HFFc6 (cell line): ENCODE results near the gene LARGE1. TPM values are rescaled to one million over a fixed set of nuclear protein-coding genes. Genes with fewer than 3 reads are reported as not detected.

ENCODE experiments used
- DNase-seq: peaks from one replicate; pipeline ENCODE4 v3.0.0-alpha.2; 2018
- H3K27ac Mint-ChIP-seq: 2 replicates; pipeline ENCODE4 v1.8.0; 2020; ENCODE audit warnings: mild to moderate bottlenecking, mixed read lengths
- H3K27me3 Mint-ChIP-seq: 2 replicates; pipeline ENCODE4 v1.8.0; 2021; ENCODE audit warnings: mild to moderate bottlenecking, moderate library complexity, mixed read lengths; ENCODE audit not compliant: insufficient read depth
- H3K36me3 Mint-ChIP-seq: 2 replicates; pipeline ENCODE4 v1.8.0; 2021; ENCODE audit warnings: low read depth, mixed read lengths
- H3K4me1 Mint-ChIP-seq: 2 replicates; pipeline ENCODE4 v1.8.0; 2020; ENCODE audit warnings: low read depth, mixed read lengths
- H3K4me3 Mint-ChIP-seq: 2 replicates; pipeline ENCODE4 v1.8.0; 2020; ENCODE audit warnings: mild to moderate bottlenecking, moderate library complexity, mixed read lengths
- H3K9me3 Mint-ChIP-seq: 2 replicates; pipeline ENCODE4 v1.8.0; 2020; ENCODE audit warnings: mild to moderate bottlenecking, mixed read lengths
- total RNA-seq, 6 experiments: library from RNA; stranded (reverse); fragmentation: NEBNext Ultra II Directional; extraction: Animal tissue kit (Norgen Biotek cat#: 25700); gene quantifications; 2 replicates in 1 of 6; 3 replicates in 5 of 6; pipeline ENCODE4 v1.2.3, GENCODE V29; 2021
- TF ChIP-seq, protein P1 (sequence below): fragments of 200-600 bp; sonication (generic); IDR thresholded peaks from 2 replicates; pipeline ENCODE4 v1.5.0; 2021; ENCODE audit warnings: antibody characterized with exemption, mild to moderate bottlenecking

LARGE1 gene
- total RNA-seq, 6 experiments from 2014 or later, result 4.9 to 7.3 (median 6.5) TPM

DNA sequence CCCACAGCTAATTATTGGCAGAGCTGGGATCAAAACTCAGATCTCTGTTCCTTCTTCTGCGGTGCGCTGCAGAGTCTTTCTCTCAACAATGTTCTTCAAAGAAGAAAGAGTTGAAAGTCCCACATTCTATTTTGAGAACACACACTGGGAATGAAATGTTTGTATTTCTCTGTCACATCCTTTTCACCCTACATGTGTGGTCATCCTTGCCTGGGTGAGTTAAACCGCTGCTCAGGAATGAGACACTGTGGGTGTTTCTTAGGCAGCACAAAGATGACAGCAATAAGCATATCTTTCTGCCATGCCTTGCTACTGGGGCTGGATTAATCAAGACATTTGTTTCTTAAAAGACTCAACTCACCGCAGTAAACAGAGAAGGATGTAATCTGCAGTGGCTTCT is 222.6 kb downstream of the LARGE1 start:
- Mint-ChIP-seq H3K4me3 (no peak overlapping the region), H3K27me3 (no peaks in the 10 kb centered on the region), H3K4me1 (no peaks in the 10 kb centered on the region), H3K36me3 (peaks cover 24% of the 10 kb centered on the region), H3K27ac (no peak overlapping the region), H3K9me3 (peaks cover 57% of the 10 kb centered on the region)
- TF ChIP-seq, protein P1, sequence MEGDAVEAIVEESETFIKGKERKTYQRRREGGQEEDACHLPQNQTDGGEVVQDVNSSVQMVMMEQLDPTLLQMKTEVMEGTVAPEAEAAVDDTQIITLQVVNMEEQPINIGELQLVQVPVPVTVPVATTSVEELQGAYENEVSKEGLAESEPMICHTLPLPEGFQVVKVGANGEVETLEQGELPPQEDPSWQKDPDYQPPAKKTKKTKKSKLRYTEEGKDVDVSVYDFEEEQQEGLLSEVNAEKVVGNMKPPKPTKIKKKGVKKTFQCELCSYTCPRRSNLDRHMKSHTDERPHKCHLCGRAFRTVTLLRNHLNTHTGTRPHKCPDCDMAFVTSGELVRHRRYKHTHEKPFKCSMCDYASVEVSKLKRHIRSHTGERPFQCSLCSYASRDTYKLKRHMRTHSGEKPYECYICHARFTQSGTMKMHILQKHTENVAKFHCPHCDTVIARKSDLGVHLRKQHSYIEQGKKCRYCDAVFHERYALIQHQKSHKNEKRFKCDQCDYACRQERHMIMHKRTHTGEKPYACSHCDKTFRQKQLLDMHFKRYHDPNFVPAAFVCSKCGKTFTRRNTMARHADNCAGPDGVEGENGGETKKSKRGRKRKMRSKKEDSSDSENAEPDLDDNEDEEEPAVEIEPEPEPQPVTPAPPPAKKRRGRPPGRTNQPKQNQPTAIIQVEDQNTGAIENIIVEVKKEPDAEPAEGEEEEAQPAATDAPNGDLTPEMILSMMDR, result no peak
- DNase-seq, result no peak

- Mint-ChIP-seq H3K27ac (no peak overlapping the region), H3K9me3 (peaks cover 63% of the 10 kb centered on the region), H3K27me3 (no peaks in the 10 kb centered on the region; the same call in 1 of the 2 replicates), H3K4me3 (no peak overlapping the region), H3K4me1 (no peaks in the 10 kb centered on the region), H3K36me3 (peaks cover 26% of the 10 kb centered on the region)
- DNase-seq, result no peak
- TF ChIP-seq, protein P1, result no peak
Measured at GRCh38 chr22:33691057-33691630, 229.1 kb downstream of the LARGE1 start.

GRCh38 chr22:33688903-33689302 is 231.4 kb downstream of the LARGE1 start:
- no peak for DNase-seq
- Mint-ChIP-seq H3K27ac (no peak overlapping the region), H3K9me3 (peaks cover 71% of the 10 kb centered on the region), H3K36me3 (peaks cover 26% of the 10 kb centered on the region), H3K4me1 (no peaks in the 10 kb centered on the region), H3K27me3 (no peaks in the 10 kb centered on the region; the same call in 1 of the 2 replicates), H3K4me3 (no peak overlapping the region)
- TF ChIP-seq, protein P1, result no peak

GRCh38 chr22:33687464-33687863 is 232.8 kb downstream of the LARGE1 start:
- DNase-seq, result no peak
- Mint-ChIP-seq H3K36me3 (peaks cover 19% of the 10 kb centered on the region), H3K27me3 (no peaks in the 10 kb centered on the region; the same call in 1 of the 2 replicates), H3K4me1 (no peaks in the 10 kb centered on the region), H3K4me3 (no peak overlapping the region), H3K27ac (no peak overlapping the region), H3K9me3 (peaks cover 76% of the 10 kb centered on the region)
- TF ChIP-seq, protein P1, result no peak

GRCh38 chr22:33684087-33684486 is 236.2 kb downstream of the LARGE1 start:
- Mint-ChIP-seq H3K4me1 (no peaks in the 10 kb centered on the region), H3K27me3 (no peaks in the 10 kb centered on the region; the same call in 1 of the 2 replicates), H3K9me3 (peaks cover 65% of the 10 kb centered on the region), H3K36me3 (peaks cover 16% of the 10 kb centered on the region), H3K4me3 (no peak overlapping the region), H3K27ac (no peak overlapping the region)
- no peak for DNase-seq
- TF ChIP-seq, protein P1, result no peak
